T-helper 17 cell (primary cell): ENCODE data around the gene HOXD9. TPM values are rescaled to one million over a fixed set of nuclear protein-coding genes. Genes with fewer than 3 reads are reported as not detected.

ENCODE experiments used
- ATAC-seq: fragments of 150-1000 bp; cut with Tn5 transposase; 2 replicates; pipeline ENCODE4 v1.10.0; 2021; ENCODE audit warnings: mild to moderate bottlenecking, moderate library complexity
- DNase-seq, 3 donors: peaks; one replicate each; pipeline versions ENCODE4 v3.0.0 to v3.0.0-alpha.2; 2020 to 2021
- H3K9me3 ChIP-seq: one replicate; pipeline ENCODE4 v1.7.0; 2013; ENCODE audit warnings: low read length, mild to moderate bottlenecking; ENCODE audit not compliant: control insufficient read depth, poor library complexity, severe bottlenecking
- H3K27ac Mint-ChIP-seq: one replicate; pipeline ENCODE4 v1.8.0; 2022; ENCODE audit warnings: mild to moderate bottlenecking, moderate library complexity, mixed read lengths
- H3K27me3 Mint-ChIP-seq: one replicate; pipeline ENCODE4 v1.8.0; 2022; ENCODE audit warnings: mixed read lengths
- H3K36me3 Mint-ChIP-seq: one replicate; pipeline ENCODE4 v1.8.0; 2022; ENCODE audit warnings: low read depth, mixed read lengths
- H3K4me1 Mint-ChIP-seq: one replicate; pipeline ENCODE4 v1.8.0; 2022; ENCODE audit warnings: mild to moderate bottlenecking, mixed read lengths
- H3K4me3 Mint-ChIP-seq: one replicate; pipeline ENCODE4 v1.8.0; 2022; ENCODE audit warnings: mild to moderate bottlenecking, moderate library complexity, mixed read lengths
- total RNA-seq, 4 donors: library from RNA in 2 of 4; stranded (reverse) in 2 of 4; gene quantifications; one replicate each; pipeline ENCODE4 v1.2.3 and lab custom pipeline; 2022 to 2026

The HOXD9 gene
- total RNA-seq (not detected), total RNA-seq (lab: John Stamatoyannopoulos, UW) (0 reads per million in 2 donors)

DNA sequence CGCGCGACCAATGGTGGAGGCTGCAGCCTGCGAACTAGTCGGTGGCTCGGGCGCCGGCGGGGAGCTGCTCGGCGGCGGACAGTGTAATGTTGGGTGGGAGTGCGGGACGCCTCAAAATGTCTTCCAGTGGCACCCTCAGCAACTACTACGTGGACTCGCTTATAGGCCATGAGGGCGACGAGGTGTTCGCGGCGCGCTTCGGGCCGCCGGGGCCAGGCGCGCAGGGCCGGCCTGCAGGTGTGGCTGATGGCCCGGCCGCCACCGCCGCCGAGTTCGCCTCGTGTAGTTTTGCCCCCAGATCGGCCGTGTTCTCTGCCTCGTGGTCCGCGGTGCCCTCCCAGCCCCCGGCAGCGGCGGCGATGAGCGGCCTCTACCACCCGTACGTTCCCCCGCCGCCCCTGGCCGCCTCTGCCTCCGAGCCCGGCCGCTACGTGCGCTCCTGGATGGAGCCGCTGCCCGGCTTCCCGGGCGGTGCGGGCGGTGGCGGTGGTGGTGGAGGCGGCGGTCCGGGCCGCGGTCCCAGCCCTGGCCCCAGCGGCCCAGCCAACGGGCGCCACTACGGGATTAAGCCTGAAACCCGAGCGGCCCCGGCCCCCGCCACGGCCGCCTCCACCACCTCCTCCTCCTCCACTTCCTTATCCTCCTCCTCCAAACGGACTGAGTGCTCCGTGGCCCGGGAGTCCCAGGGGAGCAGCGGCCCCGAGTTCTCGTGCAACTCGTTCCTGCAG, at the start of gene HOXD9:
HOXD9 (plus strand) TSS at position 37 of the 728 bp plus-strand sequence; CDS start at position 87, 50 bp downstream.
- DNase-seq (no peak), ATAC-seq (no peak)
- H3K9me3 ChIP-seq, result no peaks in the 10 kb centered on the region
- Mint-ChIP-seq H3K27ac (peak within 1 kb of the TSS; percentile 82), H3K4me3 (peak within 1 kb of the TSS; percentile 55), H3K27me3 (peaks cover 81% of the 10 kb centered on the region), H3K4me1 (peaks cover 6% of the 10 kb centered on the region), H3K36me3 (peaks cover 7% of the 10 kb centered on the region)

DNA sequence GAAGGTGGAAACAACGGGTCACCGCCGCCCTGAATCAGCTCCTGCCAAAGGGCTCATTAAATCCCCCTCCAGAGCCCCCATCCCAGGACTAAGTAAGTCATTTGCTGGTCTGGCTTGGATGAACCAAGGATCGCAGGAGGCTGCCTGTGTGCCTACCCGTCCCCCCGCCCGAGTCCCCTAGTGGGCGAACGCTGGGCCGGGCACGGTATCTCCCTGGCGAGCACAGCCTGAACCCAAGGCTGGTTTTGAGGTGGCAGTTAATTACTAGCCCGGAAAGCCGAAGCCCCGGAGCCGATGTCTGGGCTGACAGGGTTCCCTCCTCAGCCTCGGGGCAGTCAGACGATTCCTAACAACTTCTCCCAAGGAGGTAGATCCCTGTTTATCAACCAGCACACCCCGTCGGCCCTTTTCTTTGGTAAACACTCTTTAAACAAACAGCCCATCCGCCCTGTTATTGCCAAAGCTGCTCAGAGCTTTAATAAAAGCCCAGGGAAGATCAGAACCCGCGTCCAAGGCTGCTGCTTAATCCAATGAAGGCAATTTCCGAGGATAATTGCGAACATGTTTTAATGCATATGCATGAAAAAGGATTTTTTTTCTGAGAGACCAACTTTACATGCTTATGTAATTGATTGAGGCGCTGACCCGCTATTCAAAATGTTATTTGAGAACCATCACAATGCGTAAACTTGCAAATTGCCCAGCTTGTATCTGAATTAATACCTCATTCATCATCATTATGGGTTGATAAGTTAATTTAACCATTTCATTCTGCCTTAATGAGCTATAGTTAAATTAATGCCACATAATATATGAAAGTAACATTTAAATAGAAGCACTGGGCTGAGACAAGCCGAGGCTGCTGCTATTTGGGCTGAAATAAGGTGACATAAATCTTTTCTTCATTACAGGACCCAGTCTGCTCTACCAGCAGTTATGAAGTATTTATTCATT, 49.3 kb upstream of the HOXD9 start:
- Mint-ChIP-seq H3K36me3 (peaks cover 3% of the 10 kb centered on the region), H3K4me1 (no peaks in the 10 kb centered on the region), H3K27ac (no peak overlapping the region), H3K4me3 (no peak overlapping the region), H3K27me3 (peaks cover 84% of the 10 kb centered on the region)
- peaks cover 4% of the 10 kb centered on the region for H3K9me3 ChIP-seq
- ATAC-seq (no peak), DNase-seq (no peak)

DNA sequence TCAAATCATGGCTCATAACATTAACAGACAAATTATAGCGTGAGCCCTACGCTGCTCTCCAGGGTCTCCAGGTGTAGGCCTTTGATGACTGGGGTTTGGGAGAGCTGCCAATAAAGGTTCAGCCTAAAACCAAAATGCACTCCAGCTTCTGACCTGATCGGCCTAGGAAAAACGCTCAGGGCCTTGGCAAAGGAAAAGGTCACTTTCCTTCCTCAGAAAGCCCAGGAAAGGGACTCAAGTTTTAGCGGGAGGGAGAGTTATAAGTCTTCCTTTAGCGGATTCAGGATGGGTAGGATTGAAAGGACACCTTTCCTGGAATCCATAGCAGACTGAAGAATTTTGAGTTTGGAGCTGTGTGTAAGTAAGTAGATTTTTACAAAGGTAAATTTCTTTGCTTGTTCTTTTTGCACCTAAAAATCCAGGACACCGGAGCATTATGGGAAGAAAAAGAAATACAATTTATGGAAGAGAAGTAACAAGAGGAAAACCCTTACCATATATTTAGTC, 47.5 kb upstream of the HOXD9 start:
- ATAC-seq (no peak), DNase-seq (no peak)
- Mint-ChIP-seq H3K27me3 (peaks cover 82% of the 10 kb centered on the region), H3K36me3 (peaks cover 4% of the 10 kb centered on the region), H3K4me3 (peak overlapping the region; percentile 28), H3K27ac (peak overlapping the region; percentile 60), H3K4me1 (peaks cover 2% of the 10 kb centered on the region)
- H3K9me3 ChIP-seq, result peaks cover 9% of the 10 kb centered on the region

DNA sequence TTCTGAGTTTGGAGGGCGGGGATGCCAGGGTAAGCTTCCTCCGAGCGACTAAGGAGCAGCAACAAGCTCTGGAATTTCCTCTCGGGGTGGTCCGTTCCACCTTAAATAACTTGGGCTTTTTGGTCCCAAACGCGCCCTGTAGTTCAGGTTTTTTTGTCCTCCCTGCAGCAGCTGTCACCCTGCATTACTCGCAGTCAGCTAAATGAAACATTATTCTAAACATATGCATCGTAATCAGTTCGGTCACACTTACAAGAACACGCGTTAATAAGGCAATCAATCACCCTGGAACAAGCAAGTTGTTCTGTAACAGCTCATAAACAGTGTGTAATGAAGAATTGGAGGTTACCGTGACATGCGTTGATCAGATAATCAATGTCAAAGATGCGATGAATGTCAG, 47.0 kb upstream of the HOXD9 start:
- ATAC-seq (no peak), DNase-seq (no peak)
- H3K27ac Mint-ChIP-seq, result peak overlapping the region; percentile 60
- H3K36me3 Mint-ChIP-seq, result peaks cover 4% of the 10 kb centered on the region
- H3K4me1 Mint-ChIP-seq, result peaks cover 2% of the 10 kb centered on the region
- peak overlapping the region; percentile 28 for H3K4me3 Mint-ChIP-seq
- peaks cover 9% of the 10 kb centered on the region for H3K9me3 ChIP-seq
- peaks cover 77% of the 10 kb centered on the region for H3K27me3 Mint-ChIP-seq

DNA sequence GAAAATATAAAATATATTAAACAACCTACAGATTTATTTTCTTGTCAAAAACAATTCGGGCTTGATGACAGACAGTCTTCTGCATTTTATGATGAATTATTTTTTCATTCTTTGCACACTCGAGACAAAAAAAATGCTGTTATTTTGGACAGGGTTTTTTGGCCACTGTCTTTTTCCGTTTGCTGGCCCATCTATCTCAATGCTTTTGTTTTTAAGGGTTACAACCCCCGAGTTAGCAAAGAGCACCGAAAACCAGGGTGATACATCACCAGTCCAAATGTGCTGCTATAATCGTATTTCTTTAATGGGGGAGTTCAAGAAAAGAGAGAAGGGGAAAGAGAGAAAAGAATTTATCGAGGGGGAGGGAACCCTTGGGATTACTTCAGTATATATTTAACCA, 46.5 kb upstream of the HOXD9 start:
- ATAC-seq (no peak), DNase-seq (no peak)
- peak overlapping the region; percentile 60 for H3K27ac Mint-ChIP-seq
- peaks cover 4% of the 10 kb centered on the region for H3K36me3 Mint-ChIP-seq
- H3K4me3 Mint-ChIP-seq, result no peak overlapping the region
- H3K9me3 ChIP-seq, result peaks cover 9% of the 10 kb centered on the region
- H3K27me3 Mint-ChIP-seq, result peaks cover 75% of the 10 kb centered on the region
- H3K4me1 Mint-ChIP-seq, result peaks cover 2% of the 10 kb centered on the region

DNA sequence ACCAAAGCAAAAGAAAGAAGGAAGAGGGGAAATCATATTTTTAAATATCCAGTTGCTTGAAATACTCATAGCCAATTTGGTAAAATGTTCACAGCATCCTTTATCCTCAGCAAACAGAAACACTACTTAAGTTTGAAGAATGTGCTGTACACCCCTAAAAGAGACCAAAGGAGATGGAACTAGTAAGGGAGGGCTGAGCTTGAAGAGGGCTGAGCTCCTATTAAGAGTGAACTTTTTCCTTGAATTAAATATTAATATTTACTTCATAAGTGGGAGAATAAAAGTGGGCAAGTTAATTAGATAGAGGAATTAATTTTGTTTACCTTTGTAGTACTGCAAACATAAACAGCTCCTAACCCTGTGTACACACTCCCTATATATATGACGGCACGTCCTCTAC, 45.7 kb upstream of the HOXD9 start:
- ATAC-seq (no peak), DNase-seq (no peak)
- Mint-ChIP-seq H3K4me3 (no peak overlapping the region), H3K4me1 (peaks cover 2% of the 10 kb centered on the region), H3K36me3 (peaks cover 2% of the 10 kb centered on the region), H3K27me3 (peaks cover 72% of the 10 kb centered on the region), H3K27ac (no peak overlapping the region)
- H3K9me3 ChIP-seq, result peaks cover 6% of the 10 kb centered on the region

DNA sequence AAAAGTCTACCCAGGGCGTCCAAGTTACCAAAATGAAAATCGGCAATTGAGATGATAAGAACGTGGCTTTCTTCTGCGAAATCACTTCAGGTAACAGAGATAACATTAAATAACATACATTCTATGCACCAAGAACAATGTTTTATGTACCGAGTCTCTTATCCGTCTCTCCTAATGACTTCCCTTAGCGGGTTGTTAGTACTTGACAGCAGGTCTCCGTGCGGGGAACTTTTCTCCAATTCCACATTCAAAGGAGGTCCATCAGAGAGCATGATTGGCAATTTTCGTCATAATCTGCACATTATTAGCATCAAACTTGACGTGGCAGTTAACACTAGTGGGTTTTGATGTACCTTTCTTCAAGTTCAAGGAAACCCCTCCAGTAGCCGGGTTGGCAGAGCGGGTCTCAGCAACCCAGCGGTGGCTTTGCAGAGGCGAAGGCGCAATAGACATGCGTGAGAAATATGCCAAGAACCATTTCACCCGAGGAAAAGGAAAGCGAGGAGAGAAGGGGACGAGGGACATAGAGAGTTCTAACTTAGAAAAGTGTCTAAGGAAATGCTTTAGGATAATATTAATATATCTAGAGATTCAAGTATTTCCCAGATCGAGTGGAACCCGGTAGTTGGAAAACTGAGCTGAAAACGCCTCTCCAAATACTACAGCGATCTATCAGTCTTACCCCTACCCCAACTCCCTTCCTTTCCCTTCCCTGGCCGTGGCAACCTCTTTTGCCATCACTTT, 43.8 kb upstream of the HOXD9 start:
- peak overlapping the region; percentile 87 for H3K27ac Mint-ChIP-seq

DNA sequence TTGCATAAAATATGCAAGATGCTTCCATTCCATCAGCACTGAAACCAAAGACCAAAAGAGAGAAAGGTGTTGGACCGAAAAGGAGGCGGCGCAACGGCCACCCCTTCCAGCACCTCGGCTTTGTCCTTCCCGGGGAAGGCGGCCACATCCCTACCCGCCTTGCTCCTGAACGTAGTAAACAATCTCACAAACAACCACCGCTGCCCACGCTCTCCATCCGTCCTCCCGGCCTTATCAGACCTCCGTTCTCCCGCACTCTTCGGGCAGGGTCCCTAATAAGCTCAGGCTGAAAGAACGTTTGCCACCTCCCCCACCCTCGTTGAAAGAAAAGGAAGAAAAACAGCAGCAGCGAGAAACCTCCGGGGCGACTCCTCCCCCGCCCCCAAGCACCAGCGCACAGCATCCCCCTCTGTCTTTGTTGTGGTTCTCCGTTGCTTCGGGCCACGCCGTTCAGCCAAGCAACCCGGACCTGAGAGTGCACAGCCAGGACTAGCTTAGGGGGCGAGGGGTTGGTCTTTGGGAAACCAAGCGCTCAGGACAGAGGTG, 43.2 kb upstream of the HOXD9 start:
- H3K27me3 Mint-ChIP-seq, result peaks cover 74% of the 10 kb centered on the region
- H3K4me1 Mint-ChIP-seq, result peaks cover 2% of the 10 kb centered on the region
- H3K4me3 Mint-ChIP-seq, result peak overlapping the region; percentile 63
- H3K27ac Mint-ChIP-seq, result peak overlapping the region; percentile 87
- peaks cover 2% of the 10 kb centered on the region for H3K36me3 Mint-ChIP-seq
- DNase-seq (no peak), ATAC-seq (no peak)
- H3K9me3 ChIP-seq, result peaks cover 12% of the 10 kb centered on the region

More for the DNA sequence above, 43.8 kb upstream of the HOXD9 start:
- ATAC-seq (no peak), DNase-seq (no peak)
- H3K27me3 Mint-ChIP-seq, result peaks cover 70% of the 10 kb centered on the region
- peaks cover 2% of the 10 kb centered on the region for H3K36me3 Mint-ChIP-seq
- peaks cover 2% of the 10 kb centered on the region for H3K4me1 Mint-ChIP-seq
- H3K4me3 Mint-ChIP-seq, result peak overlapping the region; percentile 63
- H3K9me3 ChIP-seq, result peaks cover 7% of the 10 kb centered on the region

DNA sequence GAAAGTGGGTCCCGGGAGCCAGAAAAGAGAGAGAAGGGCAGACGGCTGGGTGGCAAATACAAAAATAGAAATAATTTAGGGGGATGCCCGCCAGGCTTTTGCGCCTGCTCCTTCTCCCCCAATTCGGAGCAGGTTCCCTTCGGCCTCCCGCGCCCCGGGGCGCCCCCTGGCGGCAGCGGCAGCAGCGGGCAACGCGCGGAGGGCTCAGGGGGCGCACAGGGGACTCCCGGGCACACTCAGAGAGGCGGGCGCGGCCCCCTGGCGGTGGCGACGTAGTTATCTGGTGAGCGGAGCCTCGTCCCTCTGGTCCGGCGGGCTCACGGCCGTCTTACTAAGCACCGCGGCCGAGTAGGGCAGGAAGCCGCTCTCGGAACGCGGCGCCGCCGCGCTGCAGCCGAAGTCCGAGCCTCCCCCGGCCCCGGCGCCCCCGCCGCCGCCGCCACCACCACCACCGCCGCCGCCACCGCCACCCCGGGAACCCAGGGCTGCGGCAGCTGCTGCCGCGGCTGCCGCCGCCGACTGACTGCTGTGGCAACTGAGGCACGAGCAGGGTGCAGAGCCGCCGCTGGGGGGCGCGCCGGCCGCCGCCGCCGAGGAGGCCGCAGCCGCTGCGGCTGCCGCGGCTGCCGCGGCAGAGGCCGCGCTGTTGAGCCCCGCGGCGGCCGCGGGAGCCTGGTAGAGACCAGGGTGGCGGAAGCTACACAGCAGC, 42.5 kb upstream of the HOXD9 start:
- H3K9me3 ChIP-seq, result peaks cover 12% of the 10 kb centered on the region
- DNase-seq (no peak), ATAC-seq (no peak)
- peaks cover 2% of the 10 kb centered on the region for H3K4me1 Mint-ChIP-seq
- H3K36me3 Mint-ChIP-seq, result peaks cover 2% of the 10 kb centered on the region
- peaks cover 74% of the 10 kb centered on the region for H3K27me3 Mint-ChIP-seq
- H3K27ac Mint-ChIP-seq, result peak overlapping the region; percentile 87
- peak overlapping the region; percentile 63 for H3K4me3 Mint-ChIP-seq

DNA sequence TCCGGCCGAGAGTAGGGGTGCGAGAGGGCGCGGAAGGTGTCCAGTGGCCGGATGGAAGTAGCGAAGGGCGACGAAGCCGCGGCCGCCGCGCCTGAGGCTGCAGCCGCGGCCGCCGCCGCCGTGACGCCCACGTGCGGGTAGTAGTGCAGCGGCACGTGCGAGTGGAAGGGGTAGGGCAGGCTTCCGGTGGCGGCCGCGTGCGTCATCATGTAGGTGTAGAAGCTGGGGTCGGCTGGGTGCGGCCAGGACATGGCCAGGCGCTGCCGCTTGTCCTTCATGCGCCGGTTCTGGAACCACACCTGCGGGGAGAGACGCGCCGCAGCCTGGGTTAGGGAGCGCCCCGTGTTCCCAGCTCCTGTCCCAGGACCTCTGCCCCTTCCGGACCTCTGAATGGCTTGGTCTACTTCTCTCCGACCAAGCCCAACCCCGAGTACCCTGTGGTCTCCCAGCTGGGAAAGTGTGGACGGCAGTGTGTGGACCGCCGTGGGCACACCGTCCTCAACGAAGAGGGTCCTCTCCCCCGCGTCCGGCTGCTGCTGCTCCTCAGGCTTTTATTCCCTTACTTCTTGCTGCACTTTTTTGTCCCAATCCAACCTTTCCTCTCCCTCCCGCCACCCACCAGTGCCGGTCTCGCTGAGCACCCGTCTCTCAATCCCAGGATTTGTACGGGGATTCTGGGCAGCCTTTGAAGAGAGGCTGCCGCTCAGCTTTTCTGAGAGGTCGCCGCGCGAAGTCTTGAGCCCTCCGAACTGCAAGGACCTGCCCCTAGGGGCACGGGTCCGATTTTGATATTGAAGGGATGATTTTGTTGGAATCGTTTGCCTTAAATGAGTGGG, 41.8 kb upstream of the HOXD9 start:
- ATAC-seq, result no peak
- Mint-ChIP-seq H3K27ac (peak overlapping the region; percentile 88), H3K36me3 (peaks cover 2% of the 10 kb centered on the region), H3K4me1 (peaks cover 2% of the 10 kb centered on the region), H3K27me3 (peaks cover 72% of the 10 kb centered on the region), H3K4me3 (peak overlapping the region; percentile 22)
- DNase-seq, result no peak
- peaks cover 12% of the 10 kb centered on the region for H3K9me3 ChIP-seq

DNA sequence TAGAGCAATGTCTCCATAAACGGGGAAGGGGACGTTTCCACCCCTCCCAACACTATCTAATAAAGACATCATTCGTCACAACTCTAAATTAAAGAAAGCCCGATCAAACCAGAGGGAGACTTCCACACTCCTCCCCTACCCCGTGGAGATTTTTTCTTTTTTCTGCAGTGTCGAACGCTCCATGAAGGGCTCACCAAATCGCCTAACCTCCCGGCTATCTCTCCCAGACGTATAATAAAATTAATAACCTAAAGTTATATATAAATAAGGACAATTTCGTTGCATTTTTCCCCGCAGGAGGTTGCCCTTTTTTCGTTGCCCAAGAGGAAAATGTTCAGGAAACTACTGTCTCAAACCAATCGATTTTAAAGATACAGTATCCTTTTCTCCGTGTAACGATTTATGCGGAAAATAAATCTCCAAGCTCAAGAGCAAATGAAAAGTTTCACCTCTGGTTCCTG, 41.1 kb upstream of the HOXD9 start:
- Mint-ChIP-seq H3K27ac (peak overlapping the region; percentile 88), H3K4me1 (peaks cover 3% of the 10 kb centered on the region), H3K36me3 (peaks cover 2% of the 10 kb centered on the region), H3K4me3 (peak overlapping the region; percentile 22), H3K27me3 (peaks cover 69% of the 10 kb centered on the region)
- peaks cover 12% of the 10 kb centered on the region for H3K9me3 ChIP-seq
- DNase-seq (no peak), ATAC-seq (no peak)
